NCI-H82 (cell line): Measurements from ENCODE around the gene JAG2.

Experiments used
- DNase-seq: peaks from one replicate; lab custom pipeline; 2025; lab: John Stamatoyannopoulos, UW

The JAG2 gene

DNA sequence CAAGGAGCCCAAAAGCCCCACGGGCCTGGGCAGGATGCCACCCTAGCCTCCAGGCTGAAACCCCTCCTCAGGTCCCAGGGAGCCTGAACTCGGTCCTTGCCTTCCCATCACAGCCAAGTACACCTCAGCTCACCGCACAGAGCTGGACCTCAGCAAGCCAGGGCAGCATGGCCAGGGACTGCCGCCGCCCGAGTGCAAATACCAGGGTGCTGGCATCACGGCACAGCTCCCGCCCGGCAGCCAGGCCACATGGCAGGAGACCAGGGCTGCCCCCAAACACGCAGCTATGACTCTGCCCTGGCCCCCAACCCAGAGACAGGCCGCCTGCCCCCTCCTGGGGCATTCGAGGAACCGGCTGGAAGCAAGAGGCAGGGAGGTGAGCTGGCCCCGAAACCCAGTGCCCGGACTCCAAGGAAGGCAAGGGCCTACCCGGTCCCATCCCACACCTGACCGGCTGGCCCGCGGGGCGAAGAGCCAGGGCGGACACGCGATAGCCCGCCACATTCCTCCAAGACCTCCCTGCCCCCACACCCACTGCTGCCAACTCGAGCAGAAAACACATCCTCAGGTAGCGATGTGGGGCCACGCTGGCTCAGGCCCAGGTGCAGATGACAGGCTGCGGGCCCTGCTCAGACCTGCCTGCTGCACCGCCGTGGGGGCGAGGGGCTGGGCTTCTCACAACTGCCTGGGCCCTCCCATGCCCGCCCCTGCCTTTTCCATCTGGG is 2.7 kb downstream of the JAG2 start:
- no peak for DNase-seq

- DNase-seq = no peak
Measured at GRCh38 chr14:105165134-105165704, 3.4 kb downstream of the JAG2 start.

- no peak for DNase-seq
Measured at GRCh38 chr14:105163040-105163742, 5.4 kb downstream of the JAG2 start.

DNA sequence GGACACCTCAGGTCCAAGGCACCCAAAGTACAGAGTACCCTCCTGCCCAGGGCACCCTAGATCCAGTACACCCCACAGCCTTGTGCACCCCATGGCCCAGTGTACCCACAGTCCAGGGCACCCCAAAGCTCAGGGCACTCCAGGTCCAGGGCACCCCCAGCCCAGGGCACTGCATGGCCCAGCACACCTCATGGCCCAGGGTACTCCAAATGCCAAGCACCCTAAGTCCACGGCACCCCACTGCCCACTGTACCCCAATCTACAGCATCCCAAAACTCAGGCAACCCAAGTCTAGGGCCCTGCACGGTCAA is 6.0 kb downstream of the JAG2 start:
- DNase-seq = no peak

GRCh38 chr14:105161964-105162668 is 6.5 kb downstream of the JAG2 start:
- DNase-seq = no peak

GRCh38 chr14:105161309-105161708 is 7.3 kb downstream of the JAG2 start:
- no peak for DNase-seq

- no peak for DNase-seq
Measured at GRCh38 chr14:105160776-105161175, 7.8 kb downstream of the JAG2 start.

- DNase-seq = peak; percentile 7
Measured at GRCh38 chr14:105159344-105159743, 9.2 kb downstream of the JAG2 start.

DNA sequence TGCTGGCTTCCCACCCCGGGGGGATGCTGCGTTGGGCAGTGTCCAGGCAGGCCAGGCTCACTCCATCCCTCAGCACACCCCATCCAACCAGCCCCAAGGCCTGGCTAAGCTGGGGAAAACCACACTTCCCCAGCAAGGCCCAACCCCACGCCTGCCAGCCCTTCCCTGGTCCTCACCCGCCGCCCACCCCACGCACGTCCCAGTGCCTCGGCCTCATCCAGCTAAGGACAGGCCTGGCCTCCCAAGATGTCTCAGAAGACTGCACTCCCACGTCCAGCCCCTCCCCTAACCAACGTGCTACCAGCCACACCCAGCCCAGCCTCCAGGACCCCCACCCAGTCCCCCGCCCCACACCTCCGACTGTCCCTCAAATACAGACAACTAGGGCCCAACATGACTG is 9.8 kb downstream of the JAG2 start:
- DNase-seq = no peak

DNA sequence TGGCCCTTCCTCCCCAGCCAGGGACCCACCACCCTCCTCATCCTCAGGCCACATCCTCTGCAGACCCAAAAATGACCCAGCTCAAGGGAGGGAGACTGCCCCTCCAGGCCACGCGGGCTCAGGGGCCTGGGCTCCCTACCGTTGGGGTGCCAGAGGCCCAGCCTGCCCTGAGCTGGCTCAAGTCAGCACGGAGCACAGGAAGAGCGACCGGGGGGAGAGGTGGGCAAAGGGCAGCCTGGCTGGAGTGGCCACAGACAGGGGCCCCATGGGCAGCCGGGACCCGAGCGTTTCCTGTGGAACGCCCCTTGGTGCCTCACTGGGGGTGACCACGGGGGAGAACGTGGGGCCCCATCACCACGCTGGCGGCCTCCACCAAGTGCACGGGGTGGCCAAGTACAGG is 10.7 kb downstream of the JAG2 start:
- no peak for DNase-seq

DNA sequence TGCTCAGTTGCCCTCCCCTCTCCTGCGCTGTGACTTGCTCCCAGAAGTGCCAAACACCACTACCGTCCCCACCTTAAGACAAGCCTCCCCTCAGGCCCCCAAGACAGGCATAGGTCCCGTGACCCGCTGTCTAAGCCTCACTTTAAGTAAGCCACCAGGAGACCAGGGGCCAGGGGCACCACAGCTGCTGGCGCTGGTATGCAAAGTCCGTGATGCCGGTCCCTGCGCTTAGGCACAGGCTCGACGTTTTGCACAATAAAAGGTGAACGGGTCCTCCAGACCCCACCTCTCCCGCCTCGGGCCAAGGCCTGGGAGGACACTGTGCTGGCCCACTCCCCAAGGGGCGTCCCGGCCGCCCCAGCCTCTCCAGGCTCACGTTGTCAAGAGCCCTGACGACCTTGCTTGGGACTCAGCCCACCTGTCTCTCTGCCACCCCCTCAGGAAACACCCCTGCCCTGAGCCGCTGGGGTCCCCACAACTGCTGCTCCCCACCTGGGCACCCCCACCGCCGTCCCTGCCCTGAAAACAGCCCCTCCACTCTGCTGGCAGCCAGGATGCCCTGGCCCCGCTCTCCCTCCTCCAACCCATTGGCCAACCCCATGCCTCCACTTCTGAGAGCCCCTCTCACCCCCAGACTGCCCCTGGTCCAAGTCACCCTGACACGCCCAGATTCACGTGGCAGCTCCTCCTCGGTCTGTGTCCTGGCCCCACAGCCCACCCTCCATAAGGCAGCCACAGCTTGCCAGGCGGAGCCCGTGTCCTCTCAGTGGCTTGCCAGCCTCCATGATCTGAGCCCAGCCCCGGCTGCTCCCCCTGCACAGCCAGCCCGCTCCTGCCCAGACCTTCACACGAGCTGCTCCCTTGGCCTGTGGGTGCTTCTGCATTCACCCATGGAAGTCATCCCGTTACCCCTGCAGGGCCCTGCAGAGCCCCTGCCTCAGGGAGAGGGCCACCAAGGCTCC is 11.9 kb downstream of the JAG2 start:
- no peak for DNase-seq

- no peak for DNase-seq
Measured at GRCh38 chr14:105155681-105156413, 12.7 kb downstream of the JAG2 start.

GRCh38 chr14:105155071-105155651 is 13.4 kb downstream of the JAG2 start:
- no peak for DNase-seq

DNA sequence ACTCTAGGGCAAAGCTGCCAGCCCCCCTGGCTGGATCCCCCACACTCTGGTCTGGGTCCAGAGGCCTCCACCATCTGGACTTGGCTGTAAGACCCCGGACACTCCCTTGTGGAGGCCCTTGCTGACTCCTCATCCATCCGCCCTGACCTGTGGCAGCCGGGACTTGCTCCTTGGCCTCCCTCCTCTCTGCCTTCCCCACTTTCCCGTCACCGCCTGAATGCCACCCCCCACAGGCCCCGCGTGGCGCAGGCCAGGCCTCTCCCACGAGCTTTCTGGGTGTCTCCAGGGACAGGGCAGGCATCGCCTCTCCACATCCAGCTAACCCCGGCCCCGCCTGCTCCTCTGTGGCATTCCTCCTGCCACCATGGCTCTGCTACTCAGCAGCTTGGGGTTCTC is 14.1 kb downstream of the JAG2 start:
- DNase-seq = no peak

- no peak for DNase-seq
Measured at GRCh38 chr14:105153739-105154475, 14.7 kb downstream of the JAG2 start.

DNA sequence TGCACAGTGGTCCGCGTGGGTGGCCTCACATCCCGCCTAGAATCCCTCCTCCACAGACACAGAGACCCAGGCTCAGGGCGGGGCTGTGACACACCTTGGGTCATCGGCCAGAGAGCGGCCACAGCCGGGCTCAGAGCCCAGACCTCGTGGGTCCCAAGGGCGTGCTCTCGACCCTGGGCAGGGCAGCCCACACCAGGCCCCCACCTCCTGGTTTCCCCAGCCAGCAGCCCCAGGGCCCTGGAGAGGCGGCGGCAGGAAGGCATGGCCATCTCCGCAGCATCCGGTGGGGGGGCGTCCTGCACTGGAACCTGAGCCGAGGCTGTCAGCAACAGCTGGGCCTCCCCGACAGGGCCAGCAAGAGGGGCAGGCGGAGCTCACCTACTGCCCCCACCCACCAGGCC is 15.2 kb downstream of the JAG2 start:
- no peak for DNase-seq

GRCh38 chr14:105152794-105153241 is 15.8 kb downstream of the JAG2 start:
- DNase-seq = no peak

GRCh38 chr14:105151838-105152793 is 16.5 kb downstream of the JAG2 start:
- DNase-seq = no peak
